HEK293 (cell line): ENCODE measurements around the gene GPR155.

ENCODE experiments used
- CTCF ChIA-PET: fragments of 350-600 bp; formaldehyde crosslinking; extraction: SDS; loops from one replicate; lab custom pipeline; 2021; ENCODE audit warnings: antibody characterized with exemption; lab: Yijun Ruan, JAX
- POLR2A ChIA-PET: fragments of 300-600 bp; formaldehyde crosslinking; extraction: SDS; loops from one replicate; lab custom pipeline; 2020; ENCODE audit warnings: antibody characterized with exemption, inconsistent platforms; lab: Yijun Ruan, JAX
- H3K27ac ChIP-seq: fragments of 200-500 bp; sonication (Bioruptor generic); 2 replicates; pipeline ENCODE4 v1.5.1; 2014; ENCODE audit warnings: low read depth, low read length, control low read depth, inconsistent platforms; ENCODE audit errors: extremely low read depth
- H3K36me3 ChIP-seq, 2 experiments: fragments of 200-500 bp in 1 of 2; sonication (Bioruptor generic) in 1 of 2; 1 replicate in 1 of 2; 2 replicates in 1 of 2; pipeline ENCODE4 v1.5.1; 2014 to 2017; ENCODE audit warnings: inconsistent platforms in 2 of 2, low read length in 2 of 2; ENCODE audit not compliant: control insufficient read depth in 2 of 2, insufficient read depth in 1 of 2
- H3K4me1 ChIP-seq: fragments of 200-500 bp; sonication (Bioruptor generic); 2 replicates; pipeline ENCODE4 v1.5.1; 2014; ENCODE audit warnings: mild to moderate bottlenecking, low read length, inconsistent platforms; ENCODE audit not compliant: control insufficient read depth, insufficient read depth
- H3K4me3 ChIP-seq: 2 replicates; pipeline ENCODE4 v1.5.1; 2011; ENCODE audit warnings: low read depth, mild to moderate bottlenecking, control low read depth, low read length, moderate library complexity
- H3K9me3 ChIP-seq: fragments of 200-500 bp; sonication (Bioruptor generic); 2 replicates; pipeline ENCODE4 v1.5.1; 2014; ENCODE audit warnings: low read depth, low read length, inconsistent platforms; ENCODE audit not compliant: control insufficient read depth, insufficient read depth
- HOXD13 ChIP-seq: sonication (generic); formaldehyde crosslinking; IDR thresholded peaks from 2 replicates; pipeline ENCODE4 v1.8.0; 2022; ENCODE audit warnings: missing genetic modification reagents, borderline replicate concordance
- REST ChIP-seq: fragments of 450-650 bp; formaldehyde crosslinking; IDR thresholded peaks from 2 replicates; pipeline ENCODE4 v1.5.1; 2016; ENCODE audit warnings: missing biosample characterization, missing genetic modification characterization
- SCRT2 ChIP-seq: fragments of 450-650 bp; formaldehyde crosslinking; IDR thresholded peaks from 2 replicates; pipeline ENCODE4 v1.5.1; 2016; ENCODE audit warnings: missing biosample characterization, missing genetic modification characterization
- YY2 ChIP-seq: fragments of 450-650 bp; formaldehyde crosslinking; IDR thresholded peaks from 2 replicates; pipeline ENCODE4 v1.5.1; 2016; ENCODE audit warnings: missing biosample characterization, missing genetic modification characterization
- ZBTB21 ChIP-seq: fragments of 450-650 bp; formaldehyde crosslinking; IDR thresholded peaks from 2 replicates; pipeline ENCODE4 v1.5.1; 2017; ENCODE audit warnings: missing biosample characterization, missing genetic modification characterization
- ZNF133 ChIP-seq: fragments of 450-650 bp; formaldehyde crosslinking; IDR thresholded peaks from 2 replicates; pipeline ENCODE4 v1.5.1; 2016; ENCODE audit warnings: missing biosample characterization, missing genetic modification characterization
- ZNF473 ChIP-seq: fragments of 450-650 bp; formaldehyde crosslinking; IDR thresholded peaks from 2 replicates; pipeline ENCODE4 v1.5.1; 2017; ENCODE audit warnings: missing biosample characterization, missing genetic modification characterization
- ZNF513 ChIP-seq: fragments of 450-650 bp; IDR thresholded peaks from 2 replicates; pipeline ENCODE4 v1.5.1; 2018; ENCODE audit warnings: missing biosample characterization, missing genetic modification characterization
- ZNF571 ChIP-seq: fragments of 450-650 bp; formaldehyde crosslinking; IDR thresholded peaks from 2 replicates; pipeline ENCODE4 v1.5.0; 2017; ENCODE audit warnings: missing biosample characterization, missing genetic modification characterization
- ZXDB ChIP-seq: fragments of 450-650 bp; formaldehyde crosslinking; IDR thresholded peaks from 2 replicates; pipeline ENCODE4 v1.5.1; 2016; ENCODE audit warnings: missing biosample characterization, missing genetic modification characterization
- TF ChIP-seq, protein P1 (sequence below): fragments of 450-650 bp; formaldehyde crosslinking; IDR thresholded peaks from 2 replicates; pipeline ENCODE4 v1.5.1; 2016; ENCODE audit warnings: missing biosample characterization, missing genetic modification characterization
- TF ChIP-seq, protein P2 (sequence below): sonication (generic); formaldehyde crosslinking; IDR thresholded peaks from 2 replicates; pipeline ENCODE4 v1.8.1; 2022; ENCODE audit warnings: mild to moderate bottlenecking, moderate library complexity, missing genetic modification reagents

The GPR155 gene

DNA sequence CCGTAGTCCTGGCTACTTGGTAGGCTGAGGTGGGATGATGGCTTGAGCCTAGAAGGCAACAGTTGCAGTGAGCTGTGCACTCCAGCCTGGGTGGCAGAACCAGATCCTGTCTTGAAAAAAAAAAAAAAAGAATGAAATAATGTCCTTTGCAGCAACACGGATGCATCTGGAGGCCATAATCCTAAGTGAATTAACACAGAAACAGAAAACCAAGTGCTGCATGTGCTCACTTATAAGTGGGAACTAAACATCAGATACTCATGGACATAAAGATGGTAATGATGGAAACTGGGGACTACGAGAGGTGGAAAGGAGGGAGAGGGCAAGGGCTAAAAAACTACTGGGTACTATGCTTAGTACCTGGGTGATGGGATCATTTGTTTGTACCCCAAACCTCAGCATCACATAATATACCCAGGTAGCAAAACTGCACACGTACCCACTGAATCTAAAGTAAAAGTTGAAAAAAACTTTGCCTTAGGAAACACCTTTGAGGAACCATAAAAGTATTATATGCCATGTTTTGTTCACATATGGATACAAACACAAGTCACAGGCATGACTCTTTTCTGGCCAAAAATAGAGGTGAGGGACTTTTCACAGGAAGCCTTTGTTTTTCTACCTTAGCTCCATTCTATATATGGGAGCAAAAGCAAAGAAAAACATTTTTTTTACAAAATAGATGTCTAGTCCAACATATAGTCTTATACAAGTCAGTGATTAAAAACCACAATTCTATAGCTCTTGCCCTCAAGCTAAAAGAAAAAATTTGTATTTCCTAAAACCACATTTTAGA is 36.6 kb downstream of the GPR155 start:
- H3K27ac ChIP-seq = no peak overlapping the region
- no peaks in the 10 kb centered on the region for H3K9me3 ChIP-seq
- CTCF ChIA-PET = no interaction called here
- no peak overlapping the region for H3K4me3 ChIP-seq
- POLR2A ChIA-PET = no interaction called here
- no peaks in the 10 kb centered on the region; a peak in 1 of 3 replicates for H3K36me3 ChIP-seq
- H3K4me1 ChIP-seq = no peaks in the 10 kb centered on the region
- TF ChIP-seq YY2 (tag by site-specific recombination) (no peak), ZBTB21 (tag by site-specific recombination) (no peak), REST (tag by site-specific recombination) (no peak), SCRT2 (tag by site-specific recombination) (no peak), ZNF133 (no peak), ZNF473 (no peak)
- TF ChIP-seq, protein P1, sequence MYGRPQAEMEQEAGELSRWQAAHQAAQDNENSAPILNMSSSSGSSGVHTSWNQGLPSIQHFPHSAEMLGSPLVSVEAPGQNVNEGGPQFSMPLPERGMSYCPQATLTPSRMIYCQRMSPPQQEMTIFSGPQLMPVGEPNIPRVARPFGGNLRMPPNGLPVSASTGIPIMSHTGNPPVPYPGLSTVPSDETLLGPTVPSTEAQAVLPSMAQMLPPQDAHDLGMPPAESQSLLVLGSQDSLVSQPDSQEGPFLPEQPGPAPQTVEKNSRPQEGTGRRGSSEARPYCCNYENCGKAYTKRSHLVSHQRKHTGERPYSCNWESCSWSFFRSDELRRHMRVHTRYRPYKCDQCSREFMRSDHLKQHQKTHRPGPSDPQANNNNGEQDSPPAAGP (tag by site-specific recombination) = no peak
- TF ChIP-seq, protein P2, sequence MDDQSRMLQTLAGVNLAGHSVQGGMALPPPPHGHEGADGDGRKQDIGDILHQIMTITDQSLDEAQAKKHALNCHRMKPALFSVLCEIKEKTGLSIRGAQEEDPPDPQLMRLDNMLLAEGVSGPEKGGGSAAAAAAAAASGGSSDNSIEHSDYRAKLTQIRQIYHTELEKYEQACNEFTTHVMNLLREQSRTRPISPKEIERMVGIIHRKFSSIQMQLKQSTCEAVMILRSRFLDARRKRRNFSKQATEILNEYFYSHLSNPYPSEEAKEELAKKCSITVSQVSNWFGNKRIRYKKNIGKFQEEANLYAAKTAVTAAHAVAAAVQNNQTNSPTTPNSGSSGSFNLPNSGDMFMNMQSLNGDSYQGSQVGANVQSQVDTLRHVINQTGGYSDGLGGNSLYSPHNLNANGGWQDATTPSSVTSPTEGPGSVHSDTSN (CRISPR knock-in tag) = no peak

GRCh38 chr2:174449033-174449432 is 37.8 kb downstream of the GPR155 start:
- no peak overlapping the region for H3K27ac ChIP-seq
- no peaks in the 10 kb centered on the region; a peak in 1 of 3 replicates for H3K36me3 ChIP-seq
- TF ChIP-seq ZNF571 (no peak), ZXDB (tag by site-specific recombination) (no peak), ZNF513 (no peak), HOXD13 (CRISPR knock-in tag) (no peak)
- TF ChIP-seq, protein P2 (CRISPR knock-in tag) = no peak
- TF ChIP-seq, all 188 proteins: peak for 0
- ChIA-PET CTCF (interaction anchor here (0.6 kb wide), 2 partner anchors 48 to 105 kb away, joined by 3 to 4 read pairs; no protein-coding TSS in a partner anchor), POLR2A (no interaction called here)
- H3K4me3 ChIP-seq = no peak overlapping the region
- no peaks in the 10 kb centered on the region for H3K4me1 ChIP-seq
- no peaks in the 10 kb centered on the region for H3K9me3 ChIP-seq
